Measurements from ENCODE around the gene TANC1.

DNA sequence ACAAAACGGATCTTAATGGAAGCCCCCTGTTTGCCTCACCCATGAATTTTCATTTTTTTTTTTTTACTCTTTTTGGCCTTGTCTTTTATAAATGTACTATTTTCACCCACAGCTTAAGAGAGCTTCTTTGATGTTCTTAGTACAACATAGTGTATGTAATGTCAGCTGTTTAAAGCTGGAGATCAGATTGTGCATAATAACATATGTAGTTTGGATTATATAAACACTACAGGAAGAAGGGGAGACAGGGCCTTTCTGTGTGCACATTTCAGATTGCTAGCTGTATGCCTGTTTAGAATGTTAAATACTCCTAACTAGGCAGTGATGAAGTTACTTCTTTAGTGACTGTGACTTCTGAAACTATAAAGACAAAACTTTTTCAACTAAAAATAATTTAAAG is 2.1 kb upstream of the TANC1 start:
- TF ChIP-seq, protein P1, sequence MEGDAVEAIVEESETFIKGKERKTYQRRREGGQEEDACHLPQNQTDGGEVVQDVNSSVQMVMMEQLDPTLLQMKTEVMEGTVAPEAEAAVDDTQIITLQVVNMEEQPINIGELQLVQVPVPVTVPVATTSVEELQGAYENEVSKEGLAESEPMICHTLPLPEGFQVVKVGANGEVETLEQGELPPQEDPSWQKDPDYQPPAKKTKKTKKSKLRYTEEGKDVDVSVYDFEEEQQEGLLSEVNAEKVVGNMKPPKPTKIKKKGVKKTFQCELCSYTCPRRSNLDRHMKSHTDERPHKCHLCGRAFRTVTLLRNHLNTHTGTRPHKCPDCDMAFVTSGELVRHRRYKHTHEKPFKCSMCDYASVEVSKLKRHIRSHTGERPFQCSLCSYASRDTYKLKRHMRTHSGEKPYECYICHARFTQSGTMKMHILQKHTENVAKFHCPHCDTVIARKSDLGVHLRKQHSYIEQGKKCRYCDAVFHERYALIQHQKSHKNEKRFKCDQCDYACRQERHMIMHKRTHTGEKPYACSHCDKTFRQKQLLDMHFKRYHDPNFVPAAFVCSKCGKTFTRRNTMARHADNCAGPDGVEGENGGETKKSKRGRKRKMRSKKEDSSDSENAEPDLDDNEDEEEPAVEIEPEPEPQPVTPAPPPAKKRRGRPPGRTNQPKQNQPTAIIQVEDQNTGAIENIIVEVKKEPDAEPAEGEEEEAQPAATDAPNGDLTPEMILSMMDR (IDR thresholded peaks at IDR 0.05), result no peak
- TF ChIP-seq POLR2A (IDR thresholded peaks at IDR 0.05), result no peak

All from testis (tissue), 2 donors.